ENCODE data around the gene PRKAA1.

PRKAA1 gene

DNA sequence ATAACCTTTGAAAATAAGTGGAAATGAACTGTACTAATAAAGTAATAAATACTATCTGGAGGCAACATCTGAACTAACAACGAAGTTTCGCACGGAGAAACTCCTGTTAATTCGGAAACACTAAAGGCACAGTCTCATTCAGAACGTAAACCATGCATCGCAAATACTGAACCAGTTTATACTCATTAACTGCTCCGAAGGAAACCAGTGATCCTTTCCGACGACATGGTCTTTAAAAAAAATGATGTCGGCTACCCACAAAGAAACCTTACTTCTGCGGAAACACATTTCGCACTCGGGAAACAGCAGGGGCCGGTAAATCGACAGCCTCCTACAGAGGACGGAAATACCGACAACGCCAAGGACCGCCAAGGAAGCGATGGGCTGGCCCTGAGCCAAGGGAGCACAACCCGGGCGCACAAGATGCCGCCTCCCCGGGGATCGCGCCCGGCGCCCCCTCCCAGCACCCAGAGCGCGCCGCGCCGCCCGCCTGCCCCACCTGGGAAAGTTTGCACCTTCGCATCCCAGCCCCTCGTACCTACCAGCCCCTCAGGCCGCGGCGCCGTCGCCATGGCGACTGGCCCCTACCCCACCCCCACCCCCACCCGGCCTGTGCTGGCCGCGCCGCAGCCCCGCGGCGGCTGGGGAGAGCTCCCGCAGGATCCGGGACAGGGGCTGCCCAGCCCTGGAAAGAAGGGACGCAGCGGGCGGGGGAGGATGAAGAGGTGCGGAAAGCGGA is 732 bp downstream of the PRKAA1 start (continued):
- TF ChIP-seq, protein P1, sequence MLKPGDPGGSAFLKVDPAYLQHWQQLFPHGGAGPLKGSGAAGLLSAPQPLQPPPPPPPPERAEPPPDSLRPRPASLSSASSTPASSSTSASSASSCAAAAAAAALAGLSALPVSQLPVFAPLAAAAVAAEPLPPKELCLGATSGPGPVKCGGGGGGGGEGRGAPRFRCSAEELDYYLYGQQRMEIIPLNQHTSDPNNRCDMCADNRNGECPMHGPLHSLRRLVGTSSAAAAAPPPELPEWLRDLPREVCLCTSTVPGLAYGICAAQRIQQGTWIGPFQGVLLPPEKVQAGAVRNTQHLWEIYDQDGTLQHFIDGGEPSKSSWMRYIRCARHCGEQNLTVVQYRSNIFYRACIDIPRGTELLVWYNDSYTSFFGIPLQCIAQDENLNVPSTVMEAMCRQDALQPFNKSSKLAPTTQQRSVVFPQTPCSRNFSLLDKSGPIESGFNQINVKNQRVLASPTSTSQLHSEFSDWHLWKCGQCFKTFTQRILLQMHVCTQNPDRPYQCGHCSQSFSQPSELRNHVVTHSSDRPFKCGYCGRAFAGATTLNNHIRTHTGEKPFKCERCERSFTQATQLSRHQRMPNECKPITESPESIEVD (tag by site-specific recombination; IDR thresholded peaks at IDR 0.05), result peak; percentile 64
- TF ChIP-seq ZIC2 (tag by site-specific recombination; IDR thresholded peaks at IDR 0.05) (peak; percentile 94; the same call in 1 of the 2 replicates), ZBTB48 (tag by site-specific recombination; IDR thresholded peaks at IDR 0.05) (peak; percentile 99), ZNF610 (tag by site-specific recombination; IDR thresholded peaks at IDR 0.05; ENCODE audit: borderline replicate concordance) (0 out of 2 replicates have a peak, but pooled peaks have one; percentile 20), ZBTB20 (tag by site-specific recombination; IDR thresholded peaks at IDR 0.05) (peak; percentile 68), ZNF600 (tag by site-specific recombination; IDR thresholded peaks at IDR 0.05) (peak; percentile 66; the same call in 1 of the 2 replicates), ZNF48 (tag by site-specific recombination; IDR thresholded peaks at IDR 0.05) (no peak), OSR2 (tag by site-specific recombination; IDR thresholded peaks at IDR 0.05) (peak; percentile 20; the same call in 1 of the 2 replicates), ZNF629 (tag by site-specific recombination; IDR thresholded peaks at IDR 0.05) (peak; percentile 68; the same call in 1 of the 2 replicates), ZEB2 (tag by site-specific recombination; IDR thresholded peaks at IDR 0.05) (0 out of 2 replicates have a peak, but pooled peaks have one; percentile 75), INSM2 (tag by site-specific recombination; IDR thresholded peaks at IDR 0.05) (no peak), GLIS2 (tag by site-specific recombination; IDR thresholded peaks at IDR 0.05) (peak; percentile 87), ZNF114 (tag by site-specific recombination; IDR thresholded peaks at IDR 0.05) (no peak), KLF8 (tag by site-specific recombination; IDR thresholded peaks at IDR 0.05) (peak; percentile 75), ZFHX2 (tag by site-specific recombination; conservative IDR thresholded peaks at IDR 0.05) (peak; percentile 43; the same call in 1 of the 2 replicates), ZNF398 (tag by site-specific recombination; IDR thresholded peaks at IDR 0.05) (peak; percentile 64), ZNF585B (tag by site-specific recombination; IDR thresholded peaks at IDR 0.05) (0 out of 2 replicates have a peak, but pooled peaks have one; percentile 2), ZNF404 (tag by site-specific recombination; IDR thresholded peaks at IDR 0.05) (no peak), IKZF3 (tag by site-specific recombination; IDR thresholded peaks at IDR 0.05) (peak; percentile 82; the same call in 1 of the 2 replicates), GFI1B (tag by site-specific recombination; IDR thresholded peaks at IDR 0.05) (0 out of 2 replicates have a peak, but pooled peaks have one; percentile 3), ZBTB11 (tag by site-specific recombination; conservative IDR thresholded peaks at IDR 0.05; ENCODE audit: low read depth) (peak; percentile 87), ZXDB (tag by site-specific recombination; IDR thresholded peaks at IDR 0.05) (peak; percentile 89), GLIS1 (tag by site-specific recombination; IDR thresholded peaks at IDR 0.05) (peak; percentile 82), EGR2 (tag by site-specific recombination; IDR thresholded peaks at IDR 0.05; ENCODE audit: low read depth) (0 out of 2 replicates have a peak, but pooled peaks have one; percentile 14), ZNF660 (tag by site-specific recombination; IDR thresholded peaks at IDR 0.05) (peak; percentile 48; the same call in 1 of the 2 replicates)
- TF ChIP-seq, protein P2, sequence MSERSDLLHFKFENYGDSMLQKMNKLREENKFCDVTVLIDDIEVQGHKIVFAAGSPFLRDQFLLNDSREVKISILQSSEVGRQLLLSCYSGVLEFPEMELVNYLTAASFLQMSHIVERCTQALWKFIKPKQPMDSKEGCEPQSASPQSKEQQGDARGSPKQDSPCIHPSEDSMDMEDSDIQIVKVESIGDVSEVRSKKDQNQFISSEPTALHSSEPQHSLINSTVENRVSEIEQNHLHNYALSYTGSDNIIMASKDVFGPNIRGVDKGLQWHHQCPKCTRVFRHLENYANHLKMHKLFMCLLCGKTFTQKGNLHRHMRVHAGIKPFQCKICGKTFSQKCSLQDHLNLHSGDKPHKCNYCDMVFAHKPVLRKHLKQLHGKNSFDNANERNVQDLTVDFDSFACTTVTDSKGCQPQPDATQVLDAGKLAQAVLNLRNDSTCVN (tag by site-specific recombination; optimal IDR thresholded peaks at IDR 0.05), result peak; percentile 84

Data from HEK293 (cell line).